Stimulated activated CD8-positive, alpha-beta memory T cell treated with anti-CD3 and anti-CD28 coated beads, Interleukin-12 subunit alpha, Interleukin-12 subunit beta, amount 100 ng/mL, for 24 hours (primary cell): ENCODE results near the gene FAM47E.
"Not testable (repeated sequence)": the region's sequence is repeated elsewhere in the genome, so short reads cannot be mapped to it uniquely, and the experiment has no call there.

Experiments
- DNase-seq: peaks from one replicate; pipeline ENCODE4 v3.0.0-alpha.2; 2020; ENCODE audit errors: extremely low read depth

The FAM47E gene

GRCh38 chr4:76224171-76224570 is 27.4 kb upstream of the FAM47E start:
- no peak for DNase-seq

- no peak for DNase-seq
Observed at GRCh38 chr4:76226418-76226817, 25.1 kb upstream of the FAM47E start.

- no peak for DNase-seq
Observed at GRCh38 chr4:76232681-76233080, 18.8 kb upstream of the FAM47E start.

GRCh38 chr4:76233083-76233482 is 18.4 kb upstream of the FAM47E start:
- no peak for DNase-seq

- no peak for DNase-seq
Observed at GRCh38 chr4:76233529-76233928, 18.0 kb upstream of the FAM47E start.

- no peak for DNase-seq
Observed at GRCh38 chr4:76233967-76234678, 17.4 kb upstream of the FAM47E start.

- DNase-seq: no peak
Observed at GRCh38 chr4:76234679-76235044, 16.9 kb upstream of the FAM47E start.

- DNase-seq: no peak
Observed at GRCh38 chr4:76235407-76235806, 16.1 kb upstream of the FAM47E start.

GRCh38 chr4:76235915-76236314 is 15.6 kb upstream of the FAM47E start:
- no peak for DNase-seq

GRCh38 chr4:76238236-76238635 is 13.3 kb upstream of the FAM47E start:
- DNase-seq: no peak

GRCh38 chr4:76238701-76239100 is 12.8 kb upstream of the FAM47E start:
- no peak for DNase-seq

GRCh38 chr4:76240236-76240635 is 11.3 kb upstream of the FAM47E start:
- no peak for DNase-seq

- not testable (repeated sequence) for DNase-seq
Observed at GRCh38 chr4:76243877-76244276, 7.6 kb upstream of the FAM47E start.

GRCh38 chr4:76246025-76246424 is 5.5 kb upstream of the FAM47E start:
- DNase-seq: no peak

GRCh38 chr4:76246852-76247251 is 4.7 kb upstream of the FAM47E start:
- DNase-seq: no peak

GRCh38 chr4:76250962-76251361 is 559 bp upstream of the FAM47E start:
- DNase-seq: no peak

GRCh38 chr4:76252271-76252653 is 741 bp downstream of the FAM47E start:
- no peak for DNase-seq

GRCh38 chr4:76253511-76253910 is 2.0 kb downstream of the FAM47E start:
- DNase-seq: no peak

- no peak for DNase-seq
Observed at GRCh38 chr4:76256032-76256431, 4.5 kb downstream of the FAM47E start.

- DNase-seq: no peak
Observed at GRCh38 chr4:76256968-76257367, 5.4 kb downstream of the FAM47E start.

- DNase-seq: no peak
Observed at GRCh38 chr4:76257824-76258223, 6.3 kb downstream of the FAM47E start.

- DNase-seq: no peak
Observed at GRCh38 chr4:76260571-76260970, 9.1 kb downstream of the FAM47E start.

GRCh38 chr4:76265631-76266218 is 14.2 kb downstream of the FAM47E start:
- no peak for DNase-seq

- DNase-seq: no peak
Observed at GRCh38 chr4:76266627-76267026, 15.1 kb downstream of the FAM47E start.
